A549 (cell line): Measurements from ENCODE around the gene TWIST2.

Experiments
- ATOH8 ChIP-seq: fragments of 250-450 bp; sonication (Bioruptor Pico); IDR thresholded peaks from 2 replicates; pipeline ENCODE4 v1.5.0; 2020; ENCODE audit warnings: low read depth, mild to moderate bottlenecking, moderate library complexity
- CTCF ChIP-seq: fragments of >200 bp; sonication (Bioruptor Twin); formaldehyde crosslinking; IDR thresholded peaks from 3 replicates; pipeline ENCODE4 v1.5.1; 2016
- EHF ChIP-seq: fragments of 250-450 bp; sonication (Bioruptor Pico); IDR thresholded peaks from 2 replicates; pipeline ENCODE4 v1.5.0; 2020; ENCODE audit warnings: mild to moderate bottlenecking
- EP300 ChIP-seq, 2 experiments: fragments of >200 bp; sonication (Bioruptor Twin); formaldehyde crosslinking; IDR thresholded peaks; 2 replicates in 1 of 2; 3 replicates in 1 of 2; pipeline ENCODE4 v1.6.1; 2016 to 2017
- GATA3 ChIP-seq: IDR thresholded peaks from 2 replicates; pipeline ENCODE4 v1.6.1; 2012; ENCODE audit warnings: borderline replicate concordance
- MAZ ChIP-seq: fragments of 150-350 bp; IDR thresholded peaks from 2 replicates; pipeline ENCODE4 v1.6.1; 2014; ENCODE audit warnings: antibody characterized with exemption, low read depth, low read length, borderline replicate concordance
- NPAS2 ChIP-seq: fragments of 250-450 bp; sonication (Bioruptor Pico); IDR thresholded peaks from 2 replicates; pipeline ENCODE4 v1.8.0; 2022; ENCODE audit warnings: mild to moderate bottlenecking, moderate library complexity, borderline replicate concordance
- POLR2A ChIP-seq: IDR thresholded peaks from 2 replicates; pipeline ENCODE4 v1.6.1; 2012; ENCODE audit warnings: mild to moderate bottlenecking, low read length
- RAD21 ChIP-seq, 2 experiments: fragments of >200 bp in 1 of 2; sonication (Bioruptor Twin) in 1 of 2; formaldehyde crosslinking in 1 of 2; IDR thresholded peaks in 1 of 2; conservative IDR thresholded peaks in 1 of 2; 2 replicates in 1 of 2; 3 replicates in 1 of 2; pipeline ENCODE4 v1.6.1; 2012 to 2018; ENCODE audit warnings: inconsistent platforms in 1 of 2
- SMC3 ChIP-seq: fragments of >200 bp; sonication (Bioruptor Twin); formaldehyde crosslinking; IDR thresholded peaks from 3 replicates; pipeline ENCODE4 v1.6.1; 2018; ENCODE audit warnings: inconsistent platforms

- TF ChIP-seq MAZ (no peak), ATOH8 (CRISPR knock-in tag) (no peak), EP300 (IDR thresholded peaks at IDR 0.05) (no peak), NPAS2 (CRISPR knock-in tag) (no peak), CTCF (no peak), EHF (CRISPR knock-in tag) (no peak), POLR2A (no peak), SMC3 (no peak), GATA3 (no peak), RAD21 (conservative IDR thresholded peaks at IDR 0.05 in 1 of 2, IDR thresholded peaks at IDR 0.05 in 1 of 2) (no peak)
Measured at GRCh38 chr2:238851026-238851425, 3.1 kb downstream of the TWIST2 start.
